PC-3 (cell line): ENCODE data around the gene ATP7A. TPM values are rescaled to one million over a fixed set of nuclear protein-coding genes. Genes with fewer than 3 reads are reported as not detected.
"Not testable (repeated sequence)": the region's sequence is repeated elsewhere in the genome, so short reads cannot be mapped to it uniquely, and the experiment has no call there.

Experiments used
- ATAC-seq: fragments of 200-7000 bp; cut with Tn5 transposase; 2 replicates; pipeline ENCODE4 v1.9.1; 2020; ENCODE audit warnings: mild to moderate bottlenecking, moderate library complexity
- BruUV-seq: library from RNA; stranded (reverse); fragments of 400-500 nt; replicated peaks from 2 replicates; lab custom pipeline; 2021; lab: Mats Ljungman, UMichigan
- CTCF ChIA-PET: fragments of 300-600 bp; sonication (Branson Sonifier 250); formaldehyde crosslinking; loops from one replicate; lab custom pipeline; 2022; ENCODE audit warnings: antibody characterized with exemption; lab: Charles Lee
- POLR2A ChIA-PET: fragments of 300-600 bp; sonication (Branson Sonifier 250); formaldehyde crosslinking; loops from one replicate; lab custom pipeline; 2022; ENCODE audit warnings: antibody characterized with exemption; ENCODE audit not compliant: unreplicated experiment; lab: Charles Lee
- DNase-seq: peaks from one replicate; pipeline ENCODE4 v3.0.0-alpha.2; 2015
- H2AFZ ChIP-seq: fragments of 300-600 bp; sonication (generic); 2 replicates; pipeline ENCODE4 v1.6.0; 2016; ENCODE audit warnings: antibody characterized with exemption, low read length
- H3F3A ChIP-seq: fragments of 300-600 bp; sonication (generic); one replicate; pipeline ENCODE4 v1.6.0; 2017; ENCODE audit warnings: antibody characterized with exemption, low read length, control low read depth, mild to moderate bottlenecking; ENCODE audit not compliant: unreplicated experiment
- H3K27ac ChIP-seq: fragments of 300-600 bp; sonication (generic); 2 replicates; pipeline ENCODE4 v1.5.1; 2016; ENCODE audit warnings: mild to moderate bottlenecking, low read length
- H3K27me3 ChIP-seq: fragments of 300-600 bp; sonication (generic); 2 replicates; pipeline ENCODE4 v1.6.1; 2016; ENCODE audit warnings: low read length, mixed read lengths
- H3K36me3 ChIP-seq: fragments of 300-600 bp; sonication (generic); 2 replicates; pipeline ENCODE4 v1.6.1; 2016; ENCODE audit warnings: low read depth, mixed run types, low read length, mixed read lengths
- H3K4me1 ChIP-seq: fragments of 300-600 bp; sonication (generic); 2 replicates; pipeline ENCODE4 v1.5.1; 2016; ENCODE audit warnings: low read length; ENCODE audit not compliant: insufficient read depth
- H3K4me2 ChIP-seq: fragments of 300-600 bp; sonication (generic); 2 replicates; pipeline ENCODE4 v1.6.0; 2016; ENCODE audit warnings: low read length
- H3K4me3 ChIP-seq: fragments of 300-600 bp; sonication (generic); 2 replicates; pipeline ENCODE4 v1.5.1; 2016; ENCODE audit warnings: mild to moderate bottlenecking, low read length, mixed read lengths
- H3K79me2 ChIP-seq: fragments of 300-600 bp; sonication (generic); 2 replicates; pipeline ENCODE4 v1.6.1; 2017; ENCODE audit warnings: low read length, mixed read lengths
- H3K9ac ChIP-seq: fragments of 300-600 bp; sonication (generic); 2 replicates; pipeline ENCODE4 v1.6.0; 2016; ENCODE audit warnings: mild to moderate bottlenecking, low read length
- H3K9me2 ChIP-seq: fragments of 300-600 bp; sonication (generic); replicated peaks from 2 replicates; pipeline ENCODE4 v1.6.1; 2016; ENCODE audit warnings: mixed run types, low read length, mixed read lengths
- H3K9me3 ChIP-seq: fragments of 300-600 bp; sonication (generic); 2 replicates; pipeline ENCODE4 v1.6.1; 2016; ENCODE audit warnings: low read length, mixed read lengths
- H4K20me1 ChIP-seq: fragments of 300-600 bp; sonication (generic); 2 replicates; pipeline ENCODE4 v1.6.1; 2016; ENCODE audit warnings: low read length, mixed read lengths
- EZH2 ChIP-seq: fragments of 300-600 bp; sonication (generic); IDR thresholded peaks from one replicate; pipeline ENCODE4 v1.6.1; 2017; ENCODE audit warnings: antibody characterized with exemption, mild to moderate bottlenecking, low read length; ENCODE audit not compliant: unreplicated experiment
- EZH2phosphoT487 ChIP-seq: fragments of 300-600 bp; sonication (generic); IDR thresholded peaks from 2 replicates; pipeline ENCODE4 v1.6.1; 2018; ENCODE audit warnings: mild to moderate bottlenecking, antibody characterized with exemption, low read length, borderline replicate concordance
- intact Hi-C: fragments of 100-400 bp; cut with micrococcal nuclease; formaldehyde crosslinking; loops from 2 replicates; pipeline ENCODE4 v1.9.0; 2023
- total RNA-seq: library from RNA; depleted of rRNA; stranded (reverse); fragments of >200 nt; gene quantifications from 2 replicates; pipeline ENCODE4 v1.2.3, GENCODE V29; 2014
- TF ChIP-seq, protein P1 (sequence below): fragments of 300-600 bp; sonication (generic); conservative IDR thresholded peaks from 2 replicates; pipeline ENCODE4 v1.5.1; 2017; ENCODE audit warnings: antibody characterized with exemption, low read depth, mild to moderate bottlenecking, low read length

The ATP7A gene
- total RNA-seq, 1 experiment from 2014 or later: 3.4 TPM

DNA sequence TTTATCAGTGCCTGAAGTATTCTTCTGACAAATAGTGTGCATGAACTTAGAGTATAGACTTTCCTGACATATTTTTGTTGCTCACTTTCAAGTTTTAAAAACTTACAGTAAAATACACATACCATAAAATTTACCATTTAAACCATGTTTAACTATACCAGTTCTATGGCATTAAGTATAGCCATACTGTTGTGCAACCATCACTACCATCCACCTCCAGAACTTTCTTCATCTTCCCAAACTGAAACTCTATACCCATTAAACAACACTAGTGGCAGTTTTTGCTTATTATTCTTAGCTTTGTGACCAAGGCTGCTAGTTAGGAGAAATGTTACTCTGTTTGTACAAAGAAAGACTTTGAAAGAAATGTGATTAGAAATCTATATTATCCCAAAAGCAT is 25.8 kb downstream of the ATP7A start:
- H3K27me3 ChIP-seq: no peaks in the 10 kb centered on the region
- H3K9me2 ChIP-seq: no peaks in the 10 kb centered on the region
- H4K20me1 ChIP-seq: no peaks in the 10 kb centered on the region
- no peaks in the 10 kb centered on the region for H3K36me3 ChIP-seq
- no peak for TF ChIP-seq EZH2phosphoT487
- TF ChIP-seq EZH2: no peak
- TF ChIP-seq, protein P1, sequence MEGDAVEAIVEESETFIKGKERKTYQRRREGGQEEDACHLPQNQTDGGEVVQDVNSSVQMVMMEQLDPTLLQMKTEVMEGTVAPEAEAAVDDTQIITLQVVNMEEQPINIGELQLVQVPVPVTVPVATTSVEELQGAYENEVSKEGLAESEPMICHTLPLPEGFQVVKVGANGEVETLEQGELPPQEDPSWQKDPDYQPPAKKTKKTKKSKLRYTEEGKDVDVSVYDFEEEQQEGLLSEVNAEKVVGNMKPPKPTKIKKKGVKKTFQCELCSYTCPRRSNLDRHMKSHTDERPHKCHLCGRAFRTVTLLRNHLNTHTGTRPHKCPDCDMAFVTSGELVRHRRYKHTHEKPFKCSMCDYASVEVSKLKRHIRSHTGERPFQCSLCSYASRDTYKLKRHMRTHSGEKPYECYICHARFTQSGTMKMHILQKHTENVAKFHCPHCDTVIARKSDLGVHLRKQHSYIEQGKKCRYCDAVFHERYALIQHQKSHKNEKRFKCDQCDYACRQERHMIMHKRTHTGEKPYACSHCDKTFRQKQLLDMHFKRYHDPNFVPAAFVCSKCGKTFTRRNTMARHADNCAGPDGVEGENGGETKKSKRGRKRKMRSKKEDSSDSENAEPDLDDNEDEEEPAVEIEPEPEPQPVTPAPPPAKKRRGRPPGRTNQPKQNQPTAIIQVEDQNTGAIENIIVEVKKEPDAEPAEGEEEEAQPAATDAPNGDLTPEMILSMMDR: no peak
- H3K27ac ChIP-seq: peak overlapping the region; percentile 72
- ATAC-seq (no peak), DNase-seq (no peak)
- peak overlapping the region; percentile 68 for H3K4me2 ChIP-seq
- intact Hi-C loops: loop anchor here (2.0 kb wide), 2 partner anchors 17 to 25 kb away; partner anchors contain the start of gene ATP7A
- H3K4me1 ChIP-seq: peaks cover 22% of the 10 kb centered on the region
- H3K9me3 ChIP-seq: no peaks in the 10 kb centered on the region
- no peak overlapping the region for H2AFZ ChIP-seq
- H3K79me2 ChIP-seq: no peaks in the 10 kb centered on the region
- H3F3A ChIP-seq: peaks cover 6% of the 10 kb centered on the region
- no TSS peak for BruUV-seq
- no peak overlapping the region for H3K9ac ChIP-seq
- POLR2A ChIA-PET: no interaction called here
- H3K4me3 ChIP-seq: no peak overlapping the region
- CTCF ChIA-PET: no interaction called here

DNA sequence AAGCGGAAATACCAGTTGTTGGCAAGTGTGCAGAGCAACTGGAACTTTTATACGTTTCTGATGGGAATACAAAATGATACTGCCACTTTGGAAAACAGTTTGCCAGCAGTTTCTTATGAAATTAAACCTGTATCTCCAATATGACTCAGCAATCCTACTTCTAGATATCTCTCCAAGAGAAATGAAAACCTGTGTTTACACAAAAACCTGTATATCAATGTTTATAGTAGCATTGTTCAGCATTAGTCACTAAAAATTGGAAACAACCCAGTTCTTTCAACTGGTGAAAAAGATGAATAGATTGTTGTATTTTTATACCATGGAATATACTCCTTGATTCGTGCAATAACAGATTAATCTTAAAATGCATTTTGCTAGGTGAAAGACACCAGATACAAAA is 26.8 kb downstream of the ATP7A start:
- ChIA-PET POLR2A (no interaction called here), CTCF (no interaction called here)
- H3K9ac ChIP-seq: no peak overlapping the region
- H3F3A ChIP-seq: peaks cover 6% of the 10 kb centered on the region
- no peaks in the 10 kb centered on the region for H3K27me3 ChIP-seq
- DNase-seq: peak; percentile 92
- no peaks in the 10 kb centered on the region for H4K20me1 ChIP-seq
- peak; percentile 94 for ATAC-seq
- peak overlapping the region; percentile 68 for H3K4me2 ChIP-seq
- H3K4me3 ChIP-seq: peak overlapping the region; percentile 27; the same call in 1 of the 2 replicates
- no peaks in the 10 kb centered on the region for H3K9me3 ChIP-seq
- peak overlapping the region; percentile 72 for H3K27ac ChIP-seq
- no TSS peak for BruUV-seq
- TF ChIP-seq EZH2: no peak
- TF ChIP-seq EZH2phosphoT487: no peak
- TF ChIP-seq, protein P1: no peak
- intact Hi-C loops: loop anchor here (2.0 kb wide), 2 partner anchors 16 to 26 kb away; partner anchors contain the start of gene ATP7A
- H3K79me2 ChIP-seq: no peaks in the 10 kb centered on the region
- H3K9me2 ChIP-seq: no peaks in the 10 kb centered on the region
- peaks cover 22% of the 10 kb centered on the region for H3K4me1 ChIP-seq
- H2AFZ ChIP-seq: no peak overlapping the region
- no peaks in the 10 kb centered on the region for H3K36me3 ChIP-seq

DNA sequence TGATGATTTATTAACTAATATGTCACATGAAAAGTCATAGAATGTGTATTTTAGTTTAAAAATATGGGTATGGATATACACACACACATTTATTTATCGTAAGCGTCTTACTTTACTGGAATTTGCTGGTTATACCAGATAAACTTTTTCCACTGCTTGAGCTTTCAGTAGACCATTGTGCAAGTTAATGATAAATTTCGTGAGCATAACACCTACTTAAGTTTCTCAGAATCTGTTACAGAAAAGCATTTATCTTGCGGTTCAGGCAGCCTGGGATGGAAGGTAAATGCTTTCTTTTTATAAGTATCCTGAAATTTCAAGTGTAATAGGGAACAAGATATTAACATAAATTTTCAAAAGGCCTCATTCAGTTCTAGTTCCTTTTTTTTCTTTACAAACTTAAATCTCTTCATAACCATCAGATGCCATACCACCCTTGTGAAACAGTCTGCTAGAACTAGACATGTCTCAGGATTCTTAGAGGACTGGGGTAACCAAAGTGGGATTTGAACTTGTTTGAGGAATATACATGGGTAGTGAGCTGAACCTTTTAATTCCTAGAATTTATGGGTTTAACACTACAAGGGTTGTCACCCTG is 27.7 kb downstream of the ATP7A start:
- POLR2A ChIA-PET: no interaction called here
- peak overlapping the region; percentile 32; the same call in 1 of the 2 replicates for H3K4me2 ChIP-seq

DNA sequence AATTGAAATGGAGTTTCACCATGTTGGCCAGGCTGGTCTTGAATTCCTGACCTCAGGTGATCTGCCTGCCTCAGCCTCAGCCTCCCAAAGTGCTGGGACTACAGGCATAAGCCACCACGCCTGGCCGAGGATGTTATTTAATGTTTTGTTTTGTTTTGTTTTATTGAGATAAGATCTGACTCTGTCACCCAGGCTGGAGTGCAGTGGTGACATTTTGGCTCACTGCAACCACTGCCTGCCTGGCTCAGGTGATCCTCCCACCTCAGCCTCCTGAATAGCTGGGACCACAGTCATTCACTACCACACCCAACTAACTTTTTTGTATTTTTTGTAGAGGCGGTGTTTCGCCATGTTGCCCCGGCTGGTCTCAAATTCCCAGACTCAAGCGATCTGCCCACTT is 34.5 kb downstream of the ATP7A start:
- ATAC-seq, H3K4me3 ChIP-seq, BruUV-seq, H3F3A ChIP-seq, H3K4me2 ChIP-seq, H3K27me3 ChIP-seq, H3K9me3 ChIP-seq, H3K4me1 ChIP-seq, H2AFZ ChIP-seq, H4K20me1 ChIP-seq, CTCF ChIA-PET, DNase-seq, H3K36me3 ChIP-seq, H3K9me2 ChIP-seq, POLR2A ChIA-PET, intact Hi-C loops, H3K27ac ChIP-seq, H3K9ac ChIP-seq, H3K79me2 ChIP-seq: not testable (repeated sequence)

More for the DNA sequence above, 27.7 kb downstream of the ATP7A start:
- ATAC-seq: no peak
- Histone ChIP-seq H3K36me3 (no peaks in the 10 kb centered on the region), H3K9me3 (no peaks in the 10 kb centered on the region), H3F3A (peaks cover 6% of the 10 kb centered on the region), H4K20me1 (no peaks in the 10 kb centered on the region), H3K4me3 (no peak overlapping the region), H3K27me3 (no peaks in the 10 kb centered on the region), H3K79me2 (no peaks in the 10 kb centered on the region), H3K9ac (no peak overlapping the region), H3K9me2 (no peaks in the 10 kb centered on the region), H3K4me1 (peaks cover 22% of the 10 kb centered on the region), H2AFZ (no peak overlapping the region), H3K27ac (no peak overlapping the region)
- DNase-seq: no peak
- BruUV-seq: no TSS peak
- TF ChIP-seq EZH2: no peak
- TF ChIP-seq, protein P1: no peak
- intact Hi-C loops: no loop called here
- CTCF ChIA-PET: no interaction called here
